HG03520 (cell line): ENCODE data around the gene FAM228B.
"Not testable (repeated sequence)": the region's sequence is repeated elsewhere in the genome, so short reads cannot be mapped to it uniquely, and the experiment has no call there.

Source experiments
- ATAC-seq: cut with Tn5 transposase; IDR thresholded peaks from one replicate; pipeline ENCODE4 v1.9.1; 2021; ENCODE audit warnings: mild to moderate bottlenecking, moderate library complexity; ENCODE audit not compliant: unreplicated experiment

FAM228B gene

GRCh38 chr2:24101992-24102391 is 21.3 kb upstream of the FAM228B start:
- ATAC-seq = no peak

- ATAC-seq = no peak
These were observed 20.6 kb upstream of the FAM228B start for GRCh38 chr2:24102677-24103076.

GRCh38 chr2:24104110-24104650 is 19.1 kb upstream of the FAM228B start:
- no peak for ATAC-seq

GRCh38 chr2:24104906-24105305 is 18.4 kb upstream of the FAM228B start:
- no peak for ATAC-seq

GRCh38 chr2:24105816-24106215 is 17.5 kb upstream of the FAM228B start:
- no peak for ATAC-seq

- no peak for ATAC-seq
These were observed 16.5 kb upstream of the FAM228B start for GRCh38 chr2:24106786-24107185.

- no peak for ATAC-seq
These were observed 15.9 kb upstream of the FAM228B start for GRCh38 chr2:24107336-24107735.

GRCh38 chr2:24109431-24109830 is 13.8 kb upstream of the FAM228B start:
- not testable (repeated sequence) for ATAC-seq

GRCh38 chr2:24110660-24111303 is 12.5 kb upstream of the FAM228B start:
- ATAC-seq = no peak

GRCh38 chr2:24111407-24111901 is 11.8 kb upstream of the FAM228B start:
- ATAC-seq = no peak

GRCh38 chr2:24115057-24115456 is 8.2 kb upstream of the FAM228B start:
- ATAC-seq = no peak

- no peak for ATAC-seq
These were observed 5.4 kb upstream of the FAM228B start for GRCh38 chr2:24117902-24118301.

- no peak for ATAC-seq
These were observed 2.2 kb upstream of the FAM228B start for GRCh38 chr2:24121066-24121465.

GRCh38 chr2:24121469-24121868 is 1.8 kb upstream of the FAM228B start:
- ATAC-seq = no peak

GRCh38 chr2:24122366-24123194 is 689 bp upstream of the FAM228B start:
- ATAC-seq = no peak

GRCh38 chr2:24123922-24124580 is 782 bp downstream of the FAM228B start:
- ATAC-seq = peak; percentile 7

- ATAC-seq = no peak
These were observed 2.7 kb downstream of the FAM228B start for GRCh38 chr2:24125956-24126355.

GRCh38 chr2:24132543-24132942 is 9.3 kb downstream of the FAM228B start:
- no peak for ATAC-seq

- not testable (repeated sequence) for ATAC-seq
These were observed 17.0 kb downstream of the FAM228B start for GRCh38 chr2:24140305-24140704.

GRCh38 chr2:24147364-24147763 is 24.1 kb downstream of the FAM228B start:
- no peak for ATAC-seq

- no peak for ATAC-seq
These were observed 29.3 kb downstream of the FAM228B start for GRCh38 chr2:24152413-24153197.
